ENCODE measurements around the gene ZDHHC23.

DNA sequence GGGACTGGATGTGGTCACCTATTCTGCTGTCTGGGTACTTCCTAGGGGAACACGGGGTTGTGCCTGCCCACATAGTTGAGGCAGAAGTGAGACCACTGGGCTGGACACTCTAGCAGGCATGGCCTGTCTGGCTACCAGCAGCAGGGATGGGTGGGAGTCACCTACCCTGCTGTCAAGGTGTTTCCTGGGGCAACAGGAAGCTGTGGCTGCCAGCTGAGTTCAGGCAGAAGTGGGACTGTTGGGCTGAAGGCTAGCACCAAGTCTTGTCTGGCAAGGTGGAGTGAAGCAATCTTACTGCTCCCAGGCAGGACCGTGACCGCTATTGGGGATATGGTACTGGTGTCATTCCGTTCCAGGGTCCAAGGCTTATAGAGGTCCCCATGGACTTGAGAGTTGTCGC is 20.3 kb upstream of the ZDHHC23 start:
- TF ChIP-seq, protein P1, sequence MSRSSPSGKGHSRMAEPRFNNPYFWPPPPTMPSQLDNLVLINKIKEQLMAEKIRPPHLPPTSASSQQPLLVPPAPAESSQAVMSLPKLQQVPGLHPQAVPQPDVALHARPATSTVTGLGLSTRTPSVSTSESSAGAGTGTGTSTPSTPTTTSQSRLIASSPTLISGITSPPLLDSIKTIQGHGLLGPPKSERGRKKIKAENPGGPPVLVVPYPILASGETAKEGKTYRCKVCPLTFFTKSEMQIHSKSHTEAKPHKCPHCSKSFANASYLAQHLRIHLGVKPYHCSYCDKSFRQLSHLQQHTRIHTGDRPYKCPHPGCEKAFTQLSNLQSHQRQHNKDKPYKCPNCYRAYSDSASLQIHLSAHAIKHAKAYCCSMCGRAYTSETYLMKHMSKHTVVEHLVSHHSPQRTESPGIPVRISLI (CRISPR knock-in tag; IDR thresholded peaks at IDR 0.05; ENCODE audit: borderline replicate concordance), result no peak
- no peak for TF ChIP-seq SP4 (CRISPR knock-in tag; IDR thresholded peaks at IDR 0.05)
- TF ChIP-seq UBTF (CRISPR knock-in tag; IDR thresholded peaks at IDR 0.05), result no peak
- no peak for TF ChIP-seq POLR2A (IDR thresholded peaks at IDR 0.05; ENCODE audit: insufficient read depth in 1 of 2, low read depth in 2 of 2, low read length in 2 of 2)
- TF ChIP-seq ZZZ3 (CRISPR knock-in tag; IDR thresholded peaks at IDR 0.05; ENCODE audit: borderline replicate concordance), result no peak
- TF ChIP-seq TP53 (CRISPR knock-in tag; conservative IDR thresholded peaks at IDR 0.05), result no peak
- TF ChIP-seq, protein P2, sequence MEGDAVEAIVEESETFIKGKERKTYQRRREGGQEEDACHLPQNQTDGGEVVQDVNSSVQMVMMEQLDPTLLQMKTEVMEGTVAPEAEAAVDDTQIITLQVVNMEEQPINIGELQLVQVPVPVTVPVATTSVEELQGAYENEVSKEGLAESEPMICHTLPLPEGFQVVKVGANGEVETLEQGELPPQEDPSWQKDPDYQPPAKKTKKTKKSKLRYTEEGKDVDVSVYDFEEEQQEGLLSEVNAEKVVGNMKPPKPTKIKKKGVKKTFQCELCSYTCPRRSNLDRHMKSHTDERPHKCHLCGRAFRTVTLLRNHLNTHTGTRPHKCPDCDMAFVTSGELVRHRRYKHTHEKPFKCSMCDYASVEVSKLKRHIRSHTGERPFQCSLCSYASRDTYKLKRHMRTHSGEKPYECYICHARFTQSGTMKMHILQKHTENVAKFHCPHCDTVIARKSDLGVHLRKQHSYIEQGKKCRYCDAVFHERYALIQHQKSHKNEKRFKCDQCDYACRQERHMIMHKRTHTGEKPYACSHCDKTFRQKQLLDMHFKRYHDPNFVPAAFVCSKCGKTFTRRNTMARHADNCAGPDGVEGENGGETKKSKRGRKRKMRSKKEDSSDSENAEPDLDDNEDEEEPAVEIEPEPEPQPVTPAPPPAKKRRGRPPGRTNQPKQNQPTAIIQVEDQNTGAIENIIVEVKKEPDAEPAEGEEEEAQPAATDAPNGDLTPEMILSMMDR (CRISPR knock-in tag; IDR thresholded peaks at IDR 0.05), result no peak
- TF ChIP-seq SIN3A (IDR thresholded peaks at IDR 0.05; ENCODE audit: borderline replicate concordance, low read depth, low read length), result no peak
- TF ChIP-seq, protein P3, sequence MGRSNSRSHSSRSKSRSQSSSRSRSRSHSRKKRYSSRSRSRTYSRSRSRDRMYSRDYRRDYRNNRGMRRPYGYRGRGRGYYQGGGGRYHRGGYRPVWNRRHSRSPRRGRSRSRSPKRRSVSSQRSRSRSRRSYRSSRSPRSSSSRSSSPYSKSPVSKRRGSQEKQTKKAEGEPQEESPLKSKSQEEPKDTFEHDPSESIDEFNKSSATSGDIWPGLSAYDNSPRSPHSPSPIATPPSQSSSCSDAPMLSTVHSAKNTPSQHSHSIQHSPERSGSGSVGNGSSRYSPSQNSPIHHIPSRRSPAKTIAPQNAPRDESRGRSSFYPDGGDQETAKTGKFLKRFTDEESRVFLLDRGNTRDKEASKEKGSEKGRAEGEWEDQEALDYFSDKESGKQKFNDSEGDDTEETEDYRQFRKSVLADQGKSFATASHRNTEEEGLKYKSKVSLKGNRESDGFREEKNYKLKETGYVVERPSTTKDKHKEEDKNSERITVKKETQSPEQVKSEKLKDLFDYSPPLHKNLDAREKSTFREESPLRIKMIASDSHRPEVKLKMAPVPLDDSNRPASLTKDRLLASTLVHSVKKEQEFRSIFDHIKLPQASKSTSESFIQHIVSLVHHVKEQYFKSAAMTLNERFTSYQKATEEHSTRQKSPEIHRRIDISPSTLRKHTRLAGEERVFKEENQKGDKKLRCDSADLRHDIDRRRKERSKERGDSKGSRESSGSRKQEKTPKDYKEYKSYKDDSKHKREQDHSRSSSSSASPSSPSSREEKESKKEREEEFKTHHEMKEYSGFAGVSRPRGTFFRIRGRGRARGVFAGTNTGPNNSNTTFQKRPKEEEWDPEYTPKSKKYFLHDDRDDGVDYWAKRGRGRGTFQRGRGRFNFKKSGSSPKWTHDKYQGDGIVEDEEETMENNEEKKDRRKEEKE (IDR thresholded peaks at IDR 0.05), result no peak
- no peak for TF ChIP-seq RXRA (CRISPR knock-in tag; IDR thresholded peaks at IDR 0.05)
- no peak for TF ChIP-seq ZNF639 (CRISPR knock-in tag; conservative IDR thresholded peaks at IDR 0.05)
- TF ChIP-seq RAD21 (CRISPR knock-in tag; IDR thresholded peaks at IDR 0.05), result no peak
- TF ChIP-seq HNRNPH1 (optimal IDR thresholded peaks at IDR 0.05; ENCODE audit: low read depth, low read length), result no peak
- no peak for TF ChIP-seq KDM1A (CRISPR knock-in tag; IDR thresholded peaks at IDR 0.05)
